PC-3 (cell line): ENCODE data around the gene PPP1R9B.

Experiments used
- EZH2 ChIP-seq: fragments of 300-600 bp; sonication (generic); IDR thresholded peaks from one replicate; pipeline ENCODE4 v1.6.1; 2017; ENCODE audit warnings: antibody characterized with exemption, mild to moderate bottlenecking, low read length; ENCODE audit not compliant: unreplicated experiment
- EZH2phosphoT487 ChIP-seq: fragments of 300-600 bp; sonication (generic); IDR thresholded peaks from 2 replicates; pipeline ENCODE4 v1.6.1; 2018; ENCODE audit warnings: mild to moderate bottlenecking, antibody characterized with exemption, low read length, borderline replicate concordance
- TF ChIP-seq, protein P1 (sequence below): fragments of 300-600 bp; sonication (generic); conservative IDR thresholded peaks from 2 replicates; pipeline ENCODE4 v1.5.1; 2017; ENCODE audit warnings: antibody characterized with exemption, low read depth, mild to moderate bottlenecking, low read length

DNA sequence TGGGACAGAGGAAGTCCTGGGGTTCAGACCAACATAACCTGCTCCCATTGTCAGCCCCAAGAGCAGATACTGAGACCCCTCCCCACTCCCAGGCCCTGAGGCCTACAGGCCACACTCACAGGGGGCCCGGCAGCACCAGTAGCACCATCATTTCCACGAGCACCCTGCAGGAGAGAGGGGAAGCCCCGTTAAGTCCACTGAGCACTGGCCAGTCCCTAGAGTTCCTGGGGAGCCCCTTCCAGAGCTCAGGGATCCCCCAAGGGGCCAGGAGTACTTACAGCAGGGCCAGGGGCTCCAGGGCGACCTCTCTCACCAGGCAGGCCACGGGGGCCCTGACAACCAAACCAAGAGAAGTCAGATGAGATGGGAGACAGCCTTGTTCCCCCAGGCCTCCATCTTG is 45.6 kb upstream of the PPP1R9B start:
- TF ChIP-seq, protein P1, sequence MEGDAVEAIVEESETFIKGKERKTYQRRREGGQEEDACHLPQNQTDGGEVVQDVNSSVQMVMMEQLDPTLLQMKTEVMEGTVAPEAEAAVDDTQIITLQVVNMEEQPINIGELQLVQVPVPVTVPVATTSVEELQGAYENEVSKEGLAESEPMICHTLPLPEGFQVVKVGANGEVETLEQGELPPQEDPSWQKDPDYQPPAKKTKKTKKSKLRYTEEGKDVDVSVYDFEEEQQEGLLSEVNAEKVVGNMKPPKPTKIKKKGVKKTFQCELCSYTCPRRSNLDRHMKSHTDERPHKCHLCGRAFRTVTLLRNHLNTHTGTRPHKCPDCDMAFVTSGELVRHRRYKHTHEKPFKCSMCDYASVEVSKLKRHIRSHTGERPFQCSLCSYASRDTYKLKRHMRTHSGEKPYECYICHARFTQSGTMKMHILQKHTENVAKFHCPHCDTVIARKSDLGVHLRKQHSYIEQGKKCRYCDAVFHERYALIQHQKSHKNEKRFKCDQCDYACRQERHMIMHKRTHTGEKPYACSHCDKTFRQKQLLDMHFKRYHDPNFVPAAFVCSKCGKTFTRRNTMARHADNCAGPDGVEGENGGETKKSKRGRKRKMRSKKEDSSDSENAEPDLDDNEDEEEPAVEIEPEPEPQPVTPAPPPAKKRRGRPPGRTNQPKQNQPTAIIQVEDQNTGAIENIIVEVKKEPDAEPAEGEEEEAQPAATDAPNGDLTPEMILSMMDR: no peak
- no peak for TF ChIP-seq EZH2
- no peak for TF ChIP-seq EZH2phosphoT487
